Suppressor macrophage (primary cell): Measurements from ENCODE around the gene TIMD4.
A peak's percentile ranks its signal among the peaks of the same experiment; 100 is the strongest.
"Not testable (repeated sequence)": the region's sequence is repeated elsewhere in the genome, so short reads cannot be mapped to it uniquely, and the experiment has no call there.

ENCODE experiments used
- DNase-seq, 4 experiments: peaks; one replicate each; pipeline ENCODE4 v3.0.0-alpha.2; 2020 to 2022
- total RNA-seq, 17 experiments: gene quantifications; one replicate each; lab custom pipeline; 2026; ENCODE audit warnings: mixed read lengths in 6 of 17, inconsistent platforms in 3 of 17; lab: John Stamatoyannopoulos, UW

TIMD4 gene
- 0 to 1.7 (median 0.13) reads per million in 17 experiments for total RNA-seq

GRCh38 chr5:156963125-156963524 lies at the start of gene TIMD4:
Gene TIMD4, minus strand, starts transcription at chr5:156963226. Its CDS starts 28 bp downstream, at chr5:156963198.
- peak; percentile 29 to 62 (median 48) for DNase-seq

DNA sequence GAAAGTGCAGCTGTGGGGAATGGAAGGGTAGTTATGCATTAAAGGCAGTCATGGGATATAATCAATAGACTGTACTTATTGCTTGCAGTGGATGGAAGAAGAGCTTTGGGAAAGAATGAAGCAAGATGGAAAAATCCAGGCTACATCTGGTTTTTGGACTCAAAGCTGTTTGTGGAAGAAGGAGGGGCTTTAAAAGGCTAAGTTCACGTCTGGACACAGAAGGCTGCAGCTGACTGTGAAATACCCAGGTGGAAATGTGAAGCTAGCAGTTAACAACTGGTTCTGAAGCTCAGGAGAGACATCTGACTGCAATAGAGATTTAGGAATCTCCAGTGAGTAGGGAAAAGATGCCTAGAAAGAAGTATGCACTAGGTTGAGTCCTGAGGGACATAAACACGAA lies 43.2 kb upstream of the TIMD4 start:
- DNase-seq: no peak

- DNase-seq: no peak
These were observed 42.0 kb upstream of the TIMD4 start for GRCh38 chr5:157004893-157005551.

DNA sequence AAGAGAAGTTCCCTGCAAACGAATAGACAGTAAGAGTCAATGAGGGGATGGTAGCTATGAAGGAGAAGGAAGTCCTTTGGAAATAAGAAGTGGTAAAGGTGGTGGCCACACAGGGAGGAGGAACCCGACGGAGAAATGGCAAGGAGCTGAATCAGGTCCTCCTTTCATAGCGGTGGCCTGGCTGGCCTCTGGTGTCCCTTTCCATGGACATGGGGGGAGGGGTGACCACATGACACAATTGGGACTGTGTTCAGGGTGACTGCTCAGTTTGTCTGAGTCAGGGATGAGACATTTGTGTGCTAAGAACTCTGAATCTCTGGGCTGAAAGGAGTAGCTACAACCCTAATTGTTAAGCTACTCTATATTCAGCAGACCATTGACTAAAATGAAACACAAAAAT lies 28.7 kb upstream of the TIMD4 start:
- DNase-seq: peak; percentile 17 to 42 (median 36)

- DNase-seq: no peak
These were observed 21.0 kb upstream of the TIMD4 start for GRCh38 chr5:156984064-156984463.

DNA sequence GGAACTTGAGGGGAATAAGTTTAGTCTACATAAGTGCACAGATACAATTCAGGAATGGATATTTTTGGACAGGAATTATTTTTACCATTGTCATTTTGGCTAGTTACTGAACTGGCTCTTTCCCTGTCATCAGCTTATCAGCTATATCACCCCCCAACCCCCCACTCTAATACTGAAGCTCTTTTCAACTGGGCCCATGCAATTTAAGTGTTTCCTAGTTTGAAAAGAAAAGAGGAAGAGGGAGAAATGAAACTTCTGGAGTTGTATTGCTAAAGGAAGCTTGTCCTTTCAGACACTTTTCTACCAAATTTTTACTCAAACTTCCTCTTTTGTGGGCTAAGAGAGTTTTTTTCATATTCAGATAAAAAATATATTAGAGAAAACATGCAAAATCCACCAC lies 18.5 kb upstream of the TIMD4 start:
- peak; percentile 17 to 75 (median 46) for DNase-seq

DNA sequence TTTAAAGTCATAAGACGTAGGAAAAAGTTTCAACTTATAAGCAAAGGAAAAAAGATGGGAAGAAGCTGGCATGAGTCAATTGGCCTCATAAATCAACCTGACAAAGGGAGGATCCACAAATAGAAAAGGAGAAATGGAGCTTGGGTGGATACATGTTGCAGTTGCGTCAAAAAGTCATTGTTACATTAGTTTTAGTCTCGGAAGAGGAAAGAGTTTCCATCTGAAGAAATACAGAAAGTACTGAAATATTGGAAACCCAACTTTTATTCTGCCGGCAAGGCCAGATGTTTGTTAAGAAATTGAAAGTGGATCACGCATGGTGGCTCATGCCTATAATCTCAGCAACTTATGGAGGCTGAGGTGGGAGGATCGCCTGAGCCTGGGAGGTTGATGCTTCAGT lies 11.3 kb upstream of the TIMD4 start:
- DNase-seq: peak; percentile 6 to 52 (median 36)

- no peak for DNase-seq
These were observed 9.0 kb upstream of the TIMD4 start for GRCh38 chr5:156971848-156972525.

DNA sequence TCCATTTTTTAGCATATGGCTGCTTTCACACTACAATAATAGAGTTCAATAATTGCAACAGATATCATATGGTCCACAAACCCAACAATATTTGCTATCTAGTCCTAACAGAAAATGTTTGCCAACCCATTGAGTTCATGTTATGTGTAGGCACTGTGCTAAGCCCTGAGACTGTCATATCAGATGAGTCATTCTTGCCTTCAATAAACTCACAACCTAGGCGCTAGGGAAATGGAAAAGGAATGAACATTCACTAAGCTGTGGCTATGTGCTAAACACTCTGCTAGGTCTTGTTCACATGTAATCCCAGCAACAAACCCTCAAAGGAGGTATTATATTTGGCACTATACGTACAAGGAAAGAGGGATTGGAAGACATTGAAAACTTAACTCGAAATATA lies 8.4 kb upstream of the TIMD4 start:
- DNase-seq: peak in 2 of 4 experiments; percentile 19 to 34

GRCh38 chr5:156967386-156967785 lies 4.4 kb upstream of the TIMD4 start:
- not testable (repeated sequence) for DNase-seq

- no peak for DNase-seq
These were observed 6.7 kb downstream of the TIMD4 start for GRCh38 chr5:156956321-156956720.

- no peak for DNase-seq
These were observed 11.7 kb downstream of the TIMD4 start for GRCh38 chr5:156951359-156951758.

DNA sequence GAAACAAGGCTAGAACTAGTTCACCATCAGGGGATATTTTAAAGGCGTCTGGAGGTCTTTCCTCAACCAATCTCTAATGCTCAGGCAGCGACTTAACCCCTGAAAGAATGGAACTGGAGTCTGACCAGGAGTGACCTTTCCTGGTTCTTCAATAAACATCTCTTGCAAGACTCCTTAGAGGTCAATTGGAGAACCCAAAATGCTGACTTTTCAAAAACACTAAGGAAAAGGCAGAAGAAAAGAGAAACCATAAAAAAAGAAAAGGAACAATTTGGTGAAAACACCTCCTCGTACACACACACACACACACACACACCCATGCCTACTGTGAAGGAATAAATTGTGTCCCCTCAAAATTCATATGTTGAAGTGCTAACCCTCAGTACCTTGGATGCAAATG lies 12.3 kb downstream of the TIMD4 start:
- DNase-seq: no peak

- no peak for DNase-seq
These were observed 13.6 kb downstream of the TIMD4 start for GRCh38 chr5:156949424-156949823.

GRCh38 chr5:156947925-156948324 lies 15.1 kb downstream of the TIMD4 start:
- DNase-seq: no peak

GRCh38 chr5:156942064-156942463 lies 21.0 kb downstream of the TIMD4 start:
- no peak for DNase-seq

- DNase-seq: not testable (repeated sequence)
These were observed 22.6 kb downstream of the TIMD4 start for GRCh38 chr5:156940462-156940861.

GRCh38 chr5:156936972-156937371 lies 26.1 kb downstream of the TIMD4 start:
- DNase-seq: no peak

DNA sequence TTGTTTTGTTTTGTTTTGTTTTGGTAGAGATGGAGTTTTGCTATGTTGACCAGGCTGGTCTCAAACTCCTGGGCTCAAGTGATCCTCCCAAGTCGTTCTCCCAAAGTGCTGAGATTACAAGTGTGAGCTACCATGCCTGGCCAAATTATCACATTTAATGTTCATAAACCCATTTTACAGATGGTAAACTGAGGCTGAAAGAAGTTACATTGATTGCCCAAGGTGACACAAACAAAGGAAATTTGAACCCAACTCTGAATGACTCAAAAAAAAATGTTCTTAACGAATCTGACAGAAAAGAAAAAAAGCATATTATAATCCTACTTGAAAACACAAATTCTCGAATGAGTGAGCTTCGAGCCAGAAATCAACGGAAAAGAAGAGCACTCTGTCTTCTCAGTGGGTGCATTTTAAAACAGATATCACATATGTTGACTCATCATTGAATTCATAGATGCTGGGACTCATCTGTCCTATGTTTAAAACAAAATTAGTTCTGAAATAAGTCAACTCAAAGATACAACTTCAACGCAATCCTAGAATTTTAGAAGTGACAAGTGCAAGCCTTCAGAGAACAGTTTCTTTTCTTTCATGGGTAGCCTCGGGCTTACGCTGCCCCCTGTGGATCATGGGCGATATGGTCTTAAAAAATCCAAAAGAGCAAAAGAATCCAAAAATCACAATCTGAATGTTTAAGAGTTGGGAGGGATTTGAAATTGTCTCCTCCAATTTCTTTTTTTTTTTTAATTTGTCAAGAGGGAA lies 28.4 kb downstream of the TIMD4 start:
- peak; percentile 32 to 48 (median 39) for DNase-seq

- no peak for DNase-seq
These were observed 33.6 kb downstream of the TIMD4 start for GRCh38 chr5:156929366-156929948.

GRCh38 chr5:156927545-156927944 lies 35.5 kb downstream of the TIMD4 start:
- no peak for DNase-seq

DNA sequence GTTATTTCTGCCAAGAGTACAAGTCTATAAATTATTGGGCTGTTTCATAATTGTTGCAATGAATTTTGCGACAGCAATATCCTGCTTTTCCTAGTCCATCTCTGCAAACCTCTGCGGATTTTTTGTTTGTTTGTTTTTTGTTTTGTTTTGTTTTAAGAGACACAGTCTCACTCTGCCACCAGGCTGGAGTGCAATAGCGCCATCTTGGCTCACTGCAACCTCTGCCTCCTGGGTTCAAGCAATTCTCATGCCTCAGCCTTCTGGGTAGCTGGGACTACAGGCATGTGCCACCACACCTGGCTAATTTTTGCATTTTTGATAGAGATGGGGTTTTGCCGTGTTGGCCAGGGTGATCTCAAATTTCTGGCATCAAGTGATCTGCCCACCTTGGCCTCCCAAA lies 37.3 kb downstream of the TIMD4 start:
- not testable (repeated sequence) for DNase-seq

DNA sequence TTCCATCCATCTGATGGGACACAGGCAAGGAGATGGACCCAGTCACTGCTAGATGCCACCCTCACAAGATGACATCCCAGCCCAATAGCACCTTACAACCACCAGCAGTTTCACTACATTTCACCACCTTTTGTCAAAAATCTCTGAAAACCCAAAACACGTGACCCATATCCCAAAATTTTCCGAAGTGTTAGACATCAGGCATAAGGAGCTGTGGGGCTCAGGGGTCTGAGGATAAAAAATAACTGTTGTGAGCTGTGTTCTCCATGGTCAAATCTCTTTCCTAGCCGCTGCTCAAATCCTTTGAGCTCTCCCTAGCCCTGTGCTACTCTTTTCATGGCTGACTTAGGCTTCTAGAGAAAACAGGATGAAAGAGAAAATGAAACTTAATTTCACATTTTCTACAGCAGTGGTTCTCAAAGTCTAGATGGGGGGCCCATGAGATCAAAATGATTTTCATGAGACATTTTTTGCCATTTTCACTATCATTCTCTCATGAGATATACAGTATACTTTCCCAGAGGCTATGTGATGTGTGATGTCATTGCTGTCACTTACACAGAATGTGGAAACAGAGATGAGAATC lies 40.7 kb downstream of the TIMD4 start:
- no peak for DNase-seq
